ENCODE data around the gene CCDC124.

DNA sequence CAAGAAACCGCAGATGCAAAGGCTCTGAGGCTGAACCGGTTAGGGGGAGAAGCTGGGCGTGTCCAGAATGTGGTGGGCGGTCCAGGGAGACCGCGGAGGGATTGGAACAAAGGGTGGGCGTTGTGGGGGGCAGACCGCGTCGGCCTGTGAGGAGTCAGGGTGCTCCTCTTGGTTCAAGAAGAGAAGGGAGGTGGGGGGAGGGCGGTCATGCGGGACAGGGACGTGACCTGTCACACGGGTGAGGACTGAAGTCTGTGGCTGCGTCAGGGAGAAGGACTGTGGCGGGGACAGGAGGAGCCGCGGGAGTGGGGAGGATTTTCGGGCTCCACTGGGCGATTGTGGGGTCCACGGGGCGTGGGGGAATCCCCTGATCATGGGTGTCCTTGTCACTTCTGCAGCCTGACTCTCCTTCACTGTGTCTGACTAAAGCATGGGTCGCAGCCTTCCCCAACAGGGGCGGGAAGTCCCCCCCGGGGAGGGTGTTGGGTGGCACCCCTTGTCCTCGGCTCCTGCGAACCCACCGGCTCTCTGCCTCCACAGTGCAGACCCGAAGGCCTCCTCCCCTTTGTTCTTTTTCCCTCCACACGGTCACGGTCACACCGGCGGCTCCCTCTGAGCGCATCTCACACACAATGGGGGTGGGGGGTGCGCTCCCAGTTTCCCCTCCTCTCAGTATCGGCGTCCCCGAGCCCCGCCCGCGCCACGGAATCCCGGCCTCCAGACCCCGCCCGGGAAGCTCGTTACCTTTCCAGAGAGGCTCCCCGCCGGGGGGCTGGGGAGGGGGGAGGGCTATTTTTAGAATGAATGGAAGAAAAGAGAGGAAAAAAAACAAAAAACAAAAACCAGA, 17.7 kb downstream of the CCDC124 start:
- TF ChIP-seq POLR2A (IDR thresholded peaks at IDR 0.05) = no peak
- TF ChIP-seq, protein P1, sequence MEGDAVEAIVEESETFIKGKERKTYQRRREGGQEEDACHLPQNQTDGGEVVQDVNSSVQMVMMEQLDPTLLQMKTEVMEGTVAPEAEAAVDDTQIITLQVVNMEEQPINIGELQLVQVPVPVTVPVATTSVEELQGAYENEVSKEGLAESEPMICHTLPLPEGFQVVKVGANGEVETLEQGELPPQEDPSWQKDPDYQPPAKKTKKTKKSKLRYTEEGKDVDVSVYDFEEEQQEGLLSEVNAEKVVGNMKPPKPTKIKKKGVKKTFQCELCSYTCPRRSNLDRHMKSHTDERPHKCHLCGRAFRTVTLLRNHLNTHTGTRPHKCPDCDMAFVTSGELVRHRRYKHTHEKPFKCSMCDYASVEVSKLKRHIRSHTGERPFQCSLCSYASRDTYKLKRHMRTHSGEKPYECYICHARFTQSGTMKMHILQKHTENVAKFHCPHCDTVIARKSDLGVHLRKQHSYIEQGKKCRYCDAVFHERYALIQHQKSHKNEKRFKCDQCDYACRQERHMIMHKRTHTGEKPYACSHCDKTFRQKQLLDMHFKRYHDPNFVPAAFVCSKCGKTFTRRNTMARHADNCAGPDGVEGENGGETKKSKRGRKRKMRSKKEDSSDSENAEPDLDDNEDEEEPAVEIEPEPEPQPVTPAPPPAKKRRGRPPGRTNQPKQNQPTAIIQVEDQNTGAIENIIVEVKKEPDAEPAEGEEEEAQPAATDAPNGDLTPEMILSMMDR (IDR thresholded peaks at IDR 0.05) = no peak

All from thyroid gland (tissue), 4 donors.